ENCODE results near the gene TSPAN2.
"Not testable (repeated sequence)": the region's sequence is repeated elsewhere in the genome, so short reads cannot be mapped to it uniquely, and the experiment has no call there.

The TSPAN2 gene

GRCh38 chr1:115031595-115031994 is 57.7 kb downstream of the TSPAN2 start:
- DNase-seq = no peak

GRCh38 chr1:115029526-115029925 is 59.8 kb downstream of the TSPAN2 start, which contains the start of gene TSHB:
TSS of gene TSHB (plus strand) at chr1:115029826. CDS start at chr1:115033363, 3,537 bp downstream.
- DNase-seq = no peak

GRCh38 chr1:115023593-115023992 is 65.7 kb downstream of the TSPAN2 start:
- DNase-seq = no peak

- no peak for DNase-seq
These were observed 68.2 kb downstream of the TSPAN2 start for GRCh38 chr1:115021145-115021544.

GRCh38 chr1:115019549-115019948 is 69.8 kb downstream of the TSPAN2 start:
- not testable (repeated sequence) for DNase-seq

- DNase-seq = no peak
These were observed 75.5 kb downstream of the TSPAN2 start for GRCh38 chr1:115013792-115014191.

- DNase-seq = no peak
These were observed 76.9 kb downstream of the TSPAN2 start for GRCh38 chr1:115012434-115012833.

GRCh38 chr1:115012006-115012405 is 77.3 kb downstream of the TSPAN2 start:
- no peak for DNase-seq

- DNase-seq = no peak
These were observed 83.1 kb downstream of the TSPAN2 start for GRCh38 chr1:115006191-115006590.
